IPS-NIHi7 (cell line): ENCODE measurements around the gene ANKRD9.

Experiments
- DNase-seq: peaks from one replicate; pipeline ENCODE4 v3.0.0; 2012; ENCODE audit warnings: mixed read lengths; ENCODE audit errors: extremely low spot score

Gene ANKRD9

DNA sequence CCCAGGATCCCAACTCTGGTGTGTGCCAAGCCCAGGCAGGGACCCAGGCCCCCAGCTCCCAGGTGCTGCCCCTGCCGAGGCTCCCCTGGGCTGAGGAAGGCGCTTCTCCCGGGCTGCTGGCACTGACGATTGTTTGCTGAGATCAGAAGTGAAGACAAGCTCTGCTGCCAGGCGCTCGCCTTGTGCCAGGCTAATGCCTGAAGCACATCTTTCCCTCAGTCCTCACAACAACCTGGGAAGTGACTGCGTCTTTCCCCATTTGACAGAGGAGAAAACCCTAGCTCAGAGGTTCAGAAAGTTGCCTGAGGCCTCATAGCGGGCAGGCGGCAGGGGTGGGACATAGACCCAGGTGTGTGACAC lies 36.8 kb downstream of the ANKRD9 start:
- DNase-seq, result no peak

DNA sequence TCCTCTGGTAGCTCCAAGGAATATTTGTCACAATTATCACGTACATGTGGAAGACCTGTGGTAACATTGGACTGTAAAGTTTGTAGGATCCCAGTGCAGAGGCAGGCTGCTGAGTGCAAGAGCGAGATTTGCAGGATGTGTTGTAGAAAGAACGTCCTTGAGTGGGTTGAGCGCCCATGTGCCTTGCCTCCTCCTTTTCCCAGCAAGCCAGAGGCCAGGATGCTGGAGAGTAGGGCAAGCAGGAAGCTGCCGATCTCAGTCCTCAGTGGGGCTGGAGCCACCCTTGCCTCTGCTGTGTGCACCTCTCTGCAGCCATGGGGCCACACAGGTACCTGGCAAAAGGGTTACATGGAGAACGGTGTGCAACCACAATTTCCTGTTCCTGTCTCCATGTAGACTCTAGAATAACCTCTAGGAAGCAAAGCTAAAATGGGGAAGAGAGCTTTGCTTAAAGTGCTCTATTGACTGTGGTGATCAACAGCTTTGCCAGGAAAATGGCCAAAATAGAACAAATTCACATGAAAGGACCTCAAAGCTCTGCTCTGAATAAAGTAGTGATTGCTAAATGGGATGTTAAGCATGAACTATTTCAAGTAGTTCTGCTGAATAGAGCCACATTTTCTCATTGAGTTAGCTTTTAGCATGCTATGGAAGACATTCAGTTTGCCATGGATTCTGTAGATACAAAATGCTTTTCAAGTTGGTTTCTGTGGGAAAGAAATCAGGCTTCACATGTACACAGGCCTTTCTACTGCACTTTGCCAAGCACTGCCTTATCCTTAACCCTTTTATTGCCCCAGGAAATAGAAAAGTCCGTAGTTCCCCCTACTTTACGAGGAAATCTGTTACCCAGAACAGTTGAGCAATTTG lies 37.4 kb downstream of the ANKRD9 start:
- no peak for DNase-seq

DNA sequence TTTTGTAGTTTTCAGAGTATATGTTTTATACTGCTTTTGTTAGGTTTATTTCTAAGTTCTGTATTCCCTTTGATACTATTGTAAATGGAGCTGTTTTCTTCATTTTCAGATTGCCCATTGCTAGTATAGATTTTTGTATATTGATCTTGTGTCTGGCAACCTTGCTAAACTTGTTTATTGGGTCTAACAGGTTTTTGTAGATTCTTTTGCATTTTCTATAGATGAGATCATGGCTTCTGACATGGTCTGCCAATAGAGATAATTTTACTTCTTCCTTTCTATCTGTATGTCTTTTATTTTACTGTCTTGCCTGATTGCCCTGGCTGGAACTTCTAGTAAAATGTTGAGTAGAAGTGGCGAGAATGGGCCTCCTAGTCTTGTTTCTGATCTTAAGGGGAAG lies 40.3 kb downstream of the ANKRD9 start:
- no peak for DNase-seq

DNA sequence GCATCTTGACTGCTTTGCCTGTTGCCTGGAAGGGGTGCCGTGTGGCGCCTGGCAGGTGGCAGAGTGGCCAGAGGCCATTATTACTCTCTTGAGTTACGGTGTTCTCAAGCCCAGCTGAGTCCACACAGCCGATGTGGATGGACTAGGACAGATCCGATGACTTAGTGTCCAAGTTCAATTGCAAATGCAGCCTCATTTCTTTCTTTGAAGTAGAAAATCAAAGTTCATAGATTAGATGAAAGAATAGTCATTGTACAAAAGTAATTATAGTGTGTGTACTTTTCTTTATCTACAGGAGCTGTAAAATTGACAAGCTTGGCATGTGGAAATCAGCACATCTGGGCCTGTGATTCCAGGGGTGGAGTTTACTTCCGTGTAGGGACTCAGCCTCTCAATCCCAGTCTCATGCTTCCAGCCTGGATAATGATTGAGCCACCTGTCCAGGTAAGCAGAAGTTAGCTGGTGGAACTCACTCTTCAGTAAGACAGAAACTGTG lies 44.7 kb downstream of the ANKRD9 start:
- no peak for DNase-seq

DNA sequence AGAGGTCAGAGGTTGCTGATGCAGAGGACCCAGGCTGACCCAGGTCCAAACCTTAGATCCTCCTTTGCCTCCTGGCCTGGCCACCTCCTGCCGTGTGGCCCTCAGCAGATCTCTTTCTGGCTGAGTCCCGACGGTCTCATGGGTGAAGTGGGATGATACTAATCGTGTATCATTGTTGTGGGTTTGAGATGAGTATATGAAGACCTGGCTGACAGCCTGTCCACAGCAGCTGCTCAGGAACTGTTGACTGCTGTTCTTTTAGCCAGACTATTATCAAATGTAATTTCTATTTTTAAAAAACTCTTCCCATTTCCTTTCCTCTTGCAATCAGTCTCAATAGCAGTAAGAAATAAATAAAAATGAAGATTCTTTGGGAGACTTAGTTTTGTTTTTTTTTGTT lies 45.6 kb downstream of the ANKRD9 start:
- no peak for DNase-seq

DNA sequence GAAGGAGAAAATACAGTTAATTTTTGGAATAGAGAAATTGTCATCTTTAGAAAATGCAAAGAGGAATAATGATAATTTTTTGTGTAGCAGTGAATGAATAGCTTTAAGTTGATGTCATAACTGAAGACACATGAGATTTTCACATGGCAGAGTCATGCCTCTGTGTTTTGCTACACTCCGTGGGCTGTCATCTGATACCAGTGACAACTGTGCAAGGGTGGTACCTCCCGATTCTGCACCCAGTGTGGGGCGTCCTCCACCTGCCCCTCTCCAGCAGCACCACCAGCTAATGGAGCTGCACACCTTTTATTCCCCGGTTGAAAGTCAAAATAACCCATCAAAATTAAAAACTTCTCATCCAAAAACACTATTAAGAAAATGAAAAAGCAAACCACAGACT lies 47.2 kb downstream of the ANKRD9 start:
- no peak for DNase-seq

GRCh38 chr14:102461490-102462338 lies 47.9 kb downstream of the ANKRD9 start:
- DNase-seq, result no peak

DNA sequence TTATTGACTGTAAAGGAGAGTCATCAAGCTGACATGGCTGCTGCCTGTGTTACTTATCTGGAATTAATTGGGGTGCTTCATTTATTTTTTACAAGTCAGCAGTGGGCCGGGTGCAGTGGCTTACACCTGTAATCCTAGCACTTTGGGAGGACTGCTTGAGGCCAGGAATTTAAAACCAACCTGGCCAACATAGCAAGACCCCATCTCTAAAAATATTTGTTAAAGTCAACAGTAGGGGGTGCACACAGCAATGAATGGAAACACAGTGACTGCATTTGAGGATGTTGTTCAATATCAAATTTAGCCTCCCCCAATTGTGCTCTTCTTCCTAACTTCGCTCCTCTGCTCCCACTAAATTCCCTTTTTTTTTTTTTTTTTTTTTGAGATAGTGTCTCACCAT lies 52.1 kb downstream of the ANKRD9 start:
- no peak for DNase-seq

GRCh38 chr14:102454711-102455110 lies 54.9 kb downstream of the ANKRD9 start:
- DNase-seq, result no peak

DNA sequence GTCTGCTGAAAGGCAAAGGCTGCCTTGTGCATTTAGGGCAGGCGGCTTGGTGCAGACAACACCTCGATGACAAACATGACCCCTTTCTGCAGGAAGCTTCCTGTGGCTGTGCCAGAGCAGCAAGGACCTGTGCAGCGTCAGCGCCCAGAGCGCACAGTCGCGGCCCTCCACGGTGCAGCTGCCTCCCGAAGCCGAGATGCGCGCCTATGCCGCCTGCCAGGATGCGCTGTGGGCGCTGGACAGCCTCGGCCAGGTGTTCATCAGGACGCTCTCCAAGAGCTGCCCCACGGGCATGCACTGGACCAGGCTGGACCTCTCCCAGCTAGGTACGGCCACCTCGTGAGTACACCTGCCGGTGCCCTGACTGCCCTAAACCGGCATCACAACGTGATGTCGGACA lies 57.3 kb downstream of the ANKRD9 start:
- DNase-seq, result no peak
